NCI-H2029 treated with DMSO at 0.1 percent for 48 hours (cell line): ENCODE results near the gene CAMK2A.

ENCODE experiments used
- DNase-seq: peaks from one replicate; lab custom pipeline; 2025; lab: John Stamatoyannopoulos, UW

Gene CAMK2A

GRCh38 chr5:150300496-150301169 is 11.1 kb upstream of the CAMK2A start:
- DNase-seq, result no peak

DNA sequence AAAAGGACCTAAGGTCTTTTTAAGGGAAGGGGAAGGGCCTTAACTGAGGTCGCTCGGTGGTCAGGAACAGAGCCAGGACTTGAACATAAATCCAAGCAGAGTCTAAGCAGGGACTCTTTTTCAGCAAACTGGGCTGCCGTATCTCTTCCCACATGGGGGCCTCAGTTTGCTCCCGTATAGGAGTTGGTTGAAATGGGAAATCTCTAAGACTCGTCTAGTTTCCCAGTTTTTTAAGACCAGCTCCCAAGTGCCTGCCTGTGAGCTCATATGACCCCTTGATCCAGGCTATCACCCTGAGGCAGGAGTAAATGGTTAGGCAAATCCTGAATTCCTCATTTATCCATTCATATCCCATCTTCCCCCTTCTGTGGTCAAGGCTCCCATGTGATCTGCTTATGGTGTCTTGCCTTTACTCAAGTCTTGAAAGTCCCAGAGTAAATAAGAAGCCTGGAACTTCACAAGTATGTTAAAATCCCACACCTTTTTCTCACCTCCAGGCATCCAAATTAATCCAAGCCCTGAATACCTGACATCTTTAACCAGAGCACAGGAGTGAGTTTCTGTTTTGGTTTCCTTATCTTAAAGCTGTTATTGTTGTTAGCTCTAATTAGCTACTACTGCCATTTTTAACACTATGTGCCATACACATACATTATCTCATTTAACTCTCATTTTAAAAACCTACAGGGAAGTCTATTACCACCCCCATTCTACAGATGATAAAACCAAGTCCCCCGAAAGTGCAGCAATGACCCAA is 10.2 kb upstream of the CAMK2A start:
- DNase-seq, result no peak

DNA sequence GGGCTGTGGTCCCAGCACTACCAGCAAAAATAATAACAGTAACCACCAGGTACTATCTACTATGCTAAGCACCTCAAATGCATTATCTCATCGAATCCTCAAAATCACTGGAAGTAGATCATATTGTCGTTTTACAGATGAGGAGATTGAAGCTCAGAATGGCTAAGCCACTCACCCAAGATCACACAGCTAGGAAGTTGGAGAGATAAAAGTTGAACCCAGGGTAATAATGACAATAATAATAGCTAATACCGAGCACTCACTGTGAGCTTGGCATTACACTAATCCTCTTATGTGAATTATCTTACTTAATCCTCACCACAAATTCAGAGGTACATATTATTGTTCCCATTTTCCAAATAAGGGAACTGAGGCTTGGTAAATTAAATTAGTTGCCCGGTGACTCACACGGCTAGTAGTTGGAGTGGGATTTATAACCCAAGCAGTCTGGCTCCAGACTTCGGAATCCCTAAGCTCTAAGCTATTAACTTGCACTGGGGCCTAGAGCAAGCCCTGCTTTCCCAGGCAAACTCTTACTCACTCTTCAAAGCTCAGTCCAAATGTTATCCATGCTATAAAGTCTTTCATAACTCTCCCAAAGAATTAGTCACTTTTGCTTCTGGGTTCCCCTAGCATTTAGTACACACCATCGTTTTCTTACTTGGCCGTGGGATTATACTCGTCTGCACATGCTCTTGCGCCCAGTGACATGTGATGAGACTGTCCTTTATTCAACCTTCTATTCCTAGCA is 9.3 kb upstream of the CAMK2A start:
- no peak for DNase-seq

- DNase-seq, result no peak
These were observed 8.5 kb upstream of the CAMK2A start for GRCh38 chr5:150297934-150298595.

DNA sequence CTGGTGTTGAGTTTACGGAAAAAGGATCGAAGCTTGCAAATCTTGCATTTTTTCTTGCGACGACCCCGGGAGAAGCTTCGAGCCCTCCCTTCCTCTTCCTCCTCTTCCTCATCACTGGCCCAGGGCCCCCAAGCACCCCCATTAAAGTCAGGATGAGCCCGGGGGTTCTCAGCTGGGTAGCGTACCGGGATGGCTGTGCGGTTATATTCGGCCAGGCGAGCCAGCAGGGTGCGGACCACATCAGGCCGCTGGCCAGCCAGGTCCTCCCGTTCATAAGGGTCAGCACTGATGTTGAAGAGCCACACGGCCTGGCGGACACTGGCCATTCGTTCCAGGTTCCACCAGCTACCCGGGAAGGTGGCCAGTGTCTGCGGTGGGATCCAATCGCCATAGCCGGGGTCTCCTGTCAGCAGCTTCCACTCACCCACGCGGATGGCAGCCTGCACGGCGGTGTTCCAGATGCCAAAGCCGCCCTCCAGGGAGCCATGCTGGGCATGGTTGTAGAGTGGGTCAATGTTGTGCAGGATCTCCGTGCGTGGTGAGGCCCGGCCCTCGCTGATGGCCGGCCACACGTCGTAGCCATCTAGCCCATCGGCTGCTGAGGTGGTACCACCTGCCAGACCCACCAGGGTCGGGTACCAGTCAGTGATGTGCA is 7.8 kb upstream of the CAMK2A start:
- DNase-seq, result no peak

DNA sequence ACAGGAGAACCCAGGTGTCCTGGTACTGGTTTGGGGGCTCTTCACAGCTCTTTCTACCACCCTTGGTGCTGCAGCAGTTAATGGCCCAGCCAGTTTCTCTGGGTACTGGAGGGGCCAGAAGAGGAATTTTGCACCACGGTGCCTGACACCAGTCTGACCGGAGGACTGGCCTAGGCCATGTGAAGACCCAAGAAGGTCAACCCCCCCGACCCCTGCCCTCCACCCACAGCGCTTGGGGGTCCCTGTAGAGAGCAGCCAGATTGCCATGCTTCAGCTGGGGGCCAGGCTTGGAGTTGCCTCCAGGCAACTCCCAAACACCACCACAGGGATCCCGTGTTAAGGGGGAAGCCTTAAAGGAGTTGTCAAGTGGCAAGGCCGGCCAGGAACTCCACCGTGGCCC is 6.9 kb upstream of the CAMK2A start:
- no peak for DNase-seq

DNA sequence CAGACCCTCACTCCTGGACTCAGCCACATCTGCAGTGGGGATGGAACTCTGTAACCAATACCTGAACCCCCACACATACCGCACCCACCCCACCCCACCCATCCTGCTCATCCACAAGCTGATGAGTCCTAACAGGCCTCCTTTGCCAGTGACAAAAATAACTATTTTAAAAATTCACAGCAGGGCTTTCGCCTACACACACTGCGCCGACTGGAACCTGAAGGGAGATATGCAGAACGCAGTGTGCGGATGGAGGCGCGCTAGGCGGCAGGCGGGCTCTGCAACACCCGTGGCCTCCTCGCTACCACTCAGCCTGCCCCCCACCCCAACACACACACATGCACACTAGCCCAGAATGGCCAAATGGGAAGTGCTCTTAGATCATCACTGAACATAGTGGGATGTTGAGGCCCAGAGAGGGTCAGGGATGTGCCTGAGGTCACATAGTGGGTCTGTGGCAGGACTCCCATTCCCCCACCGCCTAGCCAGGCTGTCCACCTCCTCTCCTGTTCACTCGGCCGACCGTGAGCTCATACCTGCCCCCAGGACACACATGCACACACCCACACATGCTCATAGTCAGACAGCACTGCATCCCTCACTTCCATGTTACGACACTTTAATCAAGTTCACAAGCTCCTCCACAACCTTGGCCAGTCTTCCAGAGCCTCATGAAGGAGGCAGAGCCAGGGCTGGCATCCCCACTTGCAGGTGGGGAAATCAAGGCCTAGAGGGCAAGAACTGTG is 6.3 kb upstream of the CAMK2A start:
- no peak for DNase-seq

DNA sequence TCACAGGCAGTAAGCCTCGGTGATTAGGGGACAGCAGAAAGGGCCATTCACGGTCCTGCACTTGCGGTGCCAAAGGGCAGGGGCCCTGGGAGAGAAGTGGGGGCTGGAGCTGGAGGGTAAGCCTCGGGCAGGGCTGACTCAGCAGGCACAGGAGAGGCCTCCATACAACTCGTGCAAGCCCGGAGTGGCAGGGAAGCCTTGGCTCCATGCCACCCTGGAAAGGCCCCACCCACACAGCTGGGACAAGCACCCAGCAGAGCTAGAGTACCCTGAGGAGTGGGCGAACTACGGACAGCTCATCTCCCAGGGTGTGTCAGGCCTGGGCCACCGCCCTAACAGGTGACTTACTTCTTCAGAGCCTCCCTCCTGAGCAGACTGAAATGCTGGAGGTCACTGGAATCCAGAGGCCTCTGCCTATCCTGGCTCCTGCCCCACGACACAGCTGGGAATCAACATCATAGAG is 5.6 kb upstream of the CAMK2A start:
- no peak for DNase-seq

GRCh38 chr5:150294551-150295071 is 5.0 kb upstream of the CAMK2A start:
- DNase-seq, result no peak

DNA sequence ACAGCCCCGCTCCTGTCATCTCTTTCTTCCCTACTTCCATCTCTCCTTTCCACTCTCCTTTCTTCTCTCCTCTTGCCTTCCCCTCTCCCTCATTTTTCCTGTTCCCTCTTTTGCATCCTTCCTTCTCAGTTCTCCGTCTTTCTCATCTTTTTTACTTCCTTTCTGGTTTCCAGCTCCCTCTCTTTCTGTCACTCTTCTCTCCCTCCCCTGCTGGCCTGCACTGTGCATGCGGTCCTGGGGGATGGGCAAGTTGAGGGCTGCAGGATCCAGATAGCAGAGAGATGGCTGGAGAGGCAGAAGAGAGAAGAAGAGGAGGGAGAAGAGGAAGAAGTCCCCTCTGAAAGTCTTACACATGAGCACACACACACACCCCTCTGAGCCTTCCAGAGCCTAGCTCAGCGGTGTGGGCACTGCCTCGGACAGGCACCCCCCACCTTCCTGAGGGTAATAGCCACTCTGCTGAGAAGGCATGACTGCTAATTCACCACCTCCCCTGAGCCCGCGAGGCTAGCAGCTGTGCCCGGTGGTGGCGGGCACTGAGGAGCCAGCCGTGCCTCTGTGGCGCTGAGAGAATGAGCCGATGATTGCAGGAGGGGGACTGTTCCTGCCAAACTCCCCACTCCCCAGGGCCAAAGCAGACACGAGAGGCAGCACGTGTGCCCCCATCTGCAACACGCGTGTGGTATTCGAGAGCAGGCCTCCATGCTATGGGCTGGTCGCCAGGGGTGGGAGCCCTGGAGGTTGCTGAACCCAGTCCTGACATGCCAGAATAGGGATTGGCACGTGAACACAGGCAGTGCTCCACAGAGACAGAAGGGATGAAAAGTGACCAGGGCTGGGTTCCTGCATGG is 3.7 kb upstream of the CAMK2A start:
- no peak for DNase-seq

DNA sequence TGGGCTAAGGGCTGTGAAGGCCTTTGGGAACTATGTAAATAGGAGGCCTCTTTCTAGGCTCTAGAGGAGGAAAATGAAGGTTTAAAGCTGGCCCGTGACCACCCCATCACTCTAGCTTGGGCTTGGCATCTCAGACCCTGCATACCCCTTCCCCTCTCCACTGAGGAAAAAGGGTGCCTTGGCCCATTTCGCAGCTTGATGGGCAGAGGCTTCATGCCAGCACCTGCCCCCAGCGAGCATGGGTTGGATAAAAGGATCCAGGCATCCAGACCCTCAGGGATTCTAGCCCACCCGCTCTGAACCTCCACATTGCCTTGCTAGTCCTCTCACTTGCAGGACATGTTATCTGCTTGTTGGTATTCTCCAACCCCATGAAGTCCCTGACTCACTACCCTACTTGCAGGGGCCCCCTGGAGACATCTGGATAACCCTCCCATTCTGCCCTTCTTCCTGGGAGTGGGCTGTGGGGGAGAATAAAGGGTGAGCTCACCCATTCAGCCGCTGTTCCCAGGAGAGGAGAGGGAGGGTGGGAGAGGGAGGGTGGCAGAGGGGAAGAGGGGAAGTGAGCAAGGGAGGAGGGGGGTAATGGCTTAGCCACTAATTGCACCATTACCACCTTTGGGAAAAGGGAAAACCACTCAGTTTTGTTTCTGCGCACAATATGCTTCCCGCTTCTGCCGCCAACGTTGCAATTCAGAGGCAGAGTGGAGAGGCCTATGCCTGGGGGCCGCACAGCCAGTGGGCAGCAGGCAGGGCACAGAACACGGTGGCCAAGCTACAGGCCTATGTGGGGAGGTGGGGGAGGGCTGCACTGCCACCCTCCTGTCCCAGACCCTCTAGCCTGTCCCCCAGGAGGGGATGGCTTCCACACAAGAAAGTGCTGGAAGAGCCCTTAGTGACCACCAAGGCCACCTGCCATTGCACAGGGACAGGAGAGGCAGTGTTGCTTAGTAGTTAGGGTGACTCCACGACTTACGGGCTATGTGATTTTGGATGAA is 2.1 kb upstream of the CAMK2A start:
- DNase-seq, result no peak

DNA sequence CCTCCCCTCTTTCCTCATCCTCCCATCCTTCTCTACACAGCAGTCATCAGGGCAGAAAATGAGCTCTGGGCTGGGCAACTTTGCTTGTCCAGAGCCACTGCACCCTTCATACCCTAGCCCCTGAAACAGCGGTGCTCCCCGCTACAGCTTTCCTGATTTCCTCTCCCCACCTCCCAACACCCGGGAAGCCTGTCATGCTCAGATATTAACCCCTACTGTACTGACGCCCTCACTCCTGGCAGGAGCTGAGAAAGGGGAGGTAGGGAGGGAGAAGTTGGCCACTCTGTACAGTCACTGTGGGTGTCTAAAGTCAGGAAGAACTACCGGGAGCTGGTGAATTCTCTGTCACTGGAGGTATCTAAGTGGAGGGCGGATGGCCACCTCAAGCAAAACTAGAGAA is 782 bp downstream of the CAMK2A start:
- DNase-seq, result no peak

GRCh38 chr5:150288361-150288760 is 1.2 kb downstream of the CAMK2A start:
- no peak for DNase-seq

GRCh38 chr5:150286820-150287219 is 2.8 kb downstream of the CAMK2A start:
- DNase-seq, result no peak

- DNase-seq, result no peak
These were observed 4.5 kb downstream of the CAMK2A start for GRCh38 chr5:150285114-150285513.

DNA sequence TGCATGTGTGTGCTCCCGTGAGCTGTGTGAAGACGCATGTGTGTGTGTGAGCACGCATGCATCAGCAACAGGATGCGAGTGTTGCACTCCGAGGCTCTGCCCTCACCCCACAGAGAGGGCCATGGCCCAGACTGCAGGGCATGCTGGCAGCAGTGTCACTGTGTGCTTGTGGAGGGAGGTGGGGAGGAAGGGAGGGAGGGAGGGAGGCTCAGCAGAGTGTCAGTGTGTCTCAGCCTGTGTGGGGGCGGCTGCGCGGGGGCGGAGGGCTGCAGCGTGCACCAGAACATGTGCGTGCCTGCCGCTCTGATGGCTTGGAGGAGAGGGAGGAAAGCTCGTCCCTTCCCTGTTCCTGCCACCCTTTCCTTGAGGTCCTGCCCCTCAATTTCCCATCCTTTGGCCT is 5.3 kb downstream of the CAMK2A start:
- DNase-seq, result no peak

DNA sequence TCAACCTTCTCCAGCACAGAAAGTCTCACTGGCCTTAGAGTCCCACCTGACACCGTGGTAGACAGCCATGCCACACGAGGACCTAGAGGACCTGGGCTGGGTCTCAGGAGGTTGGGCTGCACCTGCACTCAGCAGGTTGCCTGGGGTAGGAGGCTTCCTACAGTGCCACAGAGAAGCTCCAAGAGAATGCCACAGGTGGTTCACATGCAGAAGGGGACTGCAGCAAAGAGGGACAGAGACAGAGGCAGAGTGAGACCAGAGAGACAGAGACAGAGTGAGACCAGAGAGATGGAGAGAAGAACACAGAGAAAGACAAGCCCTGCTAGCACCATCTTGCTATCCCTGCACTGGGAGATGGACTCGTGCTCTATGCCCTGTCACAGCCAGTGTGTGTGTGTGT is 5.7 kb downstream of the CAMK2A start:
- DNase-seq, result no peak

DNA sequence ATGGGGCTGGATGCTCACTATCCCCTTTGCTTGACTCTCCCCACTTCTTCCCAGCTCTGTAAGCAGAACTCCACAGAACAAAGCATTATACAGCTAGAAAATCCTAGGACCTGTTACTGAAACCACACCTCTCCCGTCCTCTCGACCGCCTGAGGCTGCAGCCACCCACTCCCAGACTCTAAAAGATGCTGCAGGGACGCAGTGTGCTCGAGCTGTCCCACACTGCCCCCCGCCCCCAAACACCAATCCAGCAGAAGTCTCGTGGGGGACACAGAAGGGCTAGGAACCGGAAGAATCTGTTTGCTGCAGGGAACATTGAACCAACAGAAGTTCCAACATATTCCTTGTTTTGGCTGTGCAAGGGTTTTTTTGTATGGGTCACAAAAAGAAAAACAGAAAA is 7.6 kb downstream of the CAMK2A start:
- DNase-seq, result no peak
